Stimulated activated CD8-positive, alpha-beta memory T cell treated with anti-CD3 and anti-CD28 coated beads, Interleukin-15, amount 100 ng/mL, for 24 hours (primary cell): Measurements from ENCODE around the gene GLCCI1.
"Not testable (repeated sequence)": the region's sequence is repeated elsewhere in the genome, so short reads cannot be mapped to it uniquely, and the experiment has no call there.

Source experiments
- DNase-seq: peaks from one replicate; pipeline ENCODE4 v3.0.0-alpha.2; 2020; ENCODE audit warnings: low read depth

GLCCI1 gene

GRCh38 chr7:8051373-8051772, 82.8 kb downstream of the GLCCI1 start:
- no peak for DNase-seq

- no peak for DNase-seq
Observed at GRCh38 chr7:8051998-8052397, 83.4 kb downstream of the GLCCI1 start.

- DNase-seq, result no peak
Observed at GRCh38 chr7:8052824-8053223, 84.2 kb downstream of the GLCCI1 start.

GRCh38 chr7:8056439-8056838, 87.8 kb downstream of the GLCCI1 start:
- no peak for DNase-seq

GRCh38 chr7:8057566-8057965, 89.0 kb downstream of the GLCCI1 start:
- DNase-seq, result no peak

GRCh38 chr7:8058322-8058721, 89.7 kb downstream of the GLCCI1 start:
- no peak for DNase-seq

GRCh38 chr7:8058852-8059251, 90.3 kb downstream of the GLCCI1 start:
- no peak for DNase-seq

- no peak for DNase-seq
Observed at GRCh38 chr7:8060241-8060640, 91.6 kb downstream of the GLCCI1 start.

GRCh38 chr7:8063300-8063699, 94.7 kb downstream of the GLCCI1 start:
- not testable (repeated sequence) for DNase-seq

- DNase-seq, result no peak
Observed at GRCh38 chr7:8063706-8064297, 95.2 kb downstream of the GLCCI1 start.

GRCh38 chr7:8064828-8065227, 96.2 kb downstream of the GLCCI1 start:
- DNase-seq, result no peak

GRCh38 chr7:8065356-8065813, 96.8 kb downstream of the GLCCI1 start:
- no peak for DNase-seq

GRCh38 chr7:8068892-8069686, 100.5 kb downstream of the GLCCI1 start:
- no peak for DNase-seq

- DNase-seq, result no peak
Observed at GRCh38 chr7:8070451-8071180, 102.0 kb downstream of the GLCCI1 start.

GRCh38 chr7:8078418-8078817, 109.8 kb downstream of the GLCCI1 start:
- no peak for DNase-seq

- DNase-seq, result no peak
Observed at GRCh38 chr7:8082762-8083161, 114.2 kb downstream of the GLCCI1 start.

GRCh38 chr7:8084836-8085235, 116.2 kb downstream of the GLCCI1 start:
- DNase-seq, result no peak

GRCh38 chr7:8085420-8085819, 116.8 kb downstream of the GLCCI1 start:
- DNase-seq, result no peak

- no peak for DNase-seq
Observed at GRCh38 chr7:8086239-8086638, 117.6 kb downstream of the GLCCI1 start.

GRCh38 chr7:8089036-8089780, 120.6 kb downstream of the GLCCI1 start:
- no peak for DNase-seq

GRCh38 chr7:8092140-8092539, 123.5 kb downstream of the GLCCI1 start:
- no peak for DNase-seq
